ENCODE data around the gene GAB4. TPM values are rescaled to one million over a fixed set of nuclear protein-coding genes. Genes with fewer than 3 reads are reported as not detected.

The GAB4 gene
- total and polyA plus RNA-seq, 9 donors: not detected

GRCh38 chr22:16958475-16958874 is 49.5 kb downstream of the GAB4 start:
- 75 to 86% (median 76%) methylated on average over 2 of the region's 2 CpGs for WGBS, 3 donors

GRCh38 chr22:16957781-16958180 is 50.2 kb downstream of the GAB4 start:
- no peak for DNase-seq
- Histone ChIP-seq H3K27me3 (no peaks in the 10 kb centered on the region), H3K36me3 (no peaks in the 10 kb centered on the region), H3K9me3 (no peaks in the 10 kb centered on the region), H3K4me3 (no peak overlapping the region), H3K4me1 (ENCODE audit: insufficient read depth) (no peaks in the 10 kb centered on the region), H3K27ac (no peak overlapping the region)
- WGBS, 3 donors: 78 to 83% (median 80%) methylated on average over 7 of the region's 7 CpGs
- intact Hi-C loops (cut with DNase I): no loop called here
- TF ChIP-seq EP300 (IDR thresholded peaks at IDR 0.05): no peak
- TF ChIP-seq POLR2A (IDR thresholded peaks at IDR 0.05): no peak
- no peak for TF ChIP-seq CTCF (IDR thresholded peaks at IDR 0.05)

More at GRCh38 chr22:16958475-16958874, 49.5 kb downstream of the GAB4 start:
- Histone ChIP-seq H3K9me3 (no peaks in the 10 kb centered on the region), H3K27me3 (no peaks in the 10 kb centered on the region), H3K27ac (no peak overlapping the region), H3K4me1 (ENCODE audit: insufficient read depth) (no peaks in the 10 kb centered on the region), H3K4me3 (no peak overlapping the region), H3K36me3 (no peaks in the 10 kb centered on the region)
- TF ChIP-seq CTCF (IDR thresholded peaks at IDR 0.05) (no peak), EP300 (IDR thresholded peaks at IDR 0.05) (no peak), POLR2A (IDR thresholded peaks at IDR 0.05) (no peak)
- no peak for DNase-seq
- intact Hi-C loops (cut with DNase I): no loop called here

GRCh38 chr22:16956290-16956689 is 51.7 kb downstream of the GAB4 start:
- Histone ChIP-seq H3K9me3 (no peaks in the 10 kb centered on the region), H3K4me1 (ENCODE audit: insufficient read depth) (no peaks in the 10 kb centered on the region), H3K27me3 (no peaks in the 10 kb centered on the region), H3K4me3 (no peak overlapping the region), H3K27ac (no peak overlapping the region), H3K36me3 (no peaks in the 10 kb centered on the region)
- intact Hi-C loops (cut with DNase I): no loop called here
- no peak for TF ChIP-seq CTCF (IDR thresholded peaks at IDR 0.05)
- TF ChIP-seq POLR2A (IDR thresholded peaks at IDR 0.05): no peak
- TF ChIP-seq EP300 (IDR thresholded peaks at IDR 0.05): no peak
- 80 to 82% (median 82%) methylated on average over 6 of the region's 6 CpGs for WGBS, 3 donors
- DNase-seq: no peak

- H3K27ac ChIP-seq: no peak overlapping the region
- 25 to 54% (median 27%) methylated on average over 2 of the region's 2 CpGs for WGBS, 3 donors
- TF ChIP-seq CTCF (IDR thresholded peaks at IDR 0.05) (no peak), POLR2A (IDR thresholded peaks at IDR 0.05) (no peak), EP300 (IDR thresholded peaks at IDR 0.05) (no peak)
- no peak overlapping the region for H3K4me3 ChIP-seq
- intact Hi-C loops (cut with DNase I): no loop called here
- no peaks in the 10 kb centered on the region for H3K4me1 ChIP-seq (ENCODE audit: insufficient read depth)
- DNase-seq: no peak
- no peaks in the 10 kb centered on the region for H3K27me3 ChIP-seq
- no peaks in the 10 kb centered on the region for H3K36me3 ChIP-seq
- no peaks in the 10 kb centered on the region for H3K9me3 ChIP-seq
Measured at GRCh38 chr22:16955678-16956210, 52.3 kb downstream of the GAB4 start.
